ENCODE data around the gene MOGAT3.

Gene MOGAT3, protein sequence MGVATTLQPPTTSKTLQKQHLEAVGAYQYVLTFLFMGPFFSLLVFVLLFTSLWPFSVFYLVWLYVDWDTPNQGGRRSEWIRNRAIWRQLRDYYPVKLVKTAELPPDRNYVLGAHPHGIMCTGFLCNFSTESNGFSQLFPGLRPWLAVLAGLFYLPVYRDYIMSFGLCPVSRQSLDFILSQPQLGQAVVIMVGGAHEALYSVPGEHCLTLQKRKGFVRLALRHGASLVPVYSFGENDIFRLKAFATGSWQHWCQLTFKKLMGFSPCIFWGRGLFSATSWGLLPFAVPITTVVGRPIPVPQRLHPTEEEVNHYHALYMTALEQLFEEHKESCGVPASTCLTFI

DNA sequence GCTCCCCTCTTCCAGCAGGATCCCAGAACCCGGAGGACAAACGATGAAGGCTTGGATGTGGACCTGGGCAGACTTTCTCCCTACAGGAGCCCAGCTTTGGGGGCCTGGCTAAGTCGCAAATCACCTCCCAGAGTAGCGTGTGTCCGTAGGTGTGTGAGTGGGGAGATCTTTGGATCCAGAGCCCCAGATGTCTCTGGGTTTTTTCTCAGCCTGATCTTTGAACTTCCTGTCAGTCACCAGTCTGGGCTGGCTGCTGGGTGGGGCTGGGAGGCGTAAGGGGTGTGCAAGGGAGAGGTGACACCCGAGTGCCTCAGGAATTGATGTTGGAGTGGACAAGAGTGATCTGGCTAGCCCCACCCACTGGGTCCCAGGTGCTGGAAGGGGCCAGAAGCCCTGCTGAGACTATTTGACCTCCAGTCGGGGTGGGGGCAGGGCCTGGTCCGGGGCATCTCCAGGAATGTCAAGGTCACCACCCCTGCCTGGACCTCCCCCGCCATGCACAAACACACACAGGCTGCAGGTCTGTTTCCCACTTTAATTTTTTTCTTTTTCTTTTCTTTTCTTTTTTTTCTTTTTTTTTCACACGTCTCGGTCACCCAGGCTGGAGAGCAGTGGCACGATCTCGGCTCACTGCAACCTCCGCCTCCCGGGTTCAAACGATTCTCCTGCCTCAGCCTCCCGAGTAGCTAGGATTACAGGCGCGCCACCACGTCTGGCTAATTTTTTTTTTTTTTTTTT lies at the start of gene MOGAT3:
MOGAT3 (minus strand) TSS at position 175 of the 738 bp plus-strand sequence. CDS start 182 bp downstream, outside the sequence.
- DNase-seq, result no peak

- DNase-seq, result no peak
These were observed 49.5 kb upstream of the MOGAT3 start for GRCh38 chr7:101250324-101250723.

- no peak for DNase-seq
These were observed 47.4 kb upstream of the MOGAT3 start for GRCh38 chr7:101248276-101248675.

- DNase-seq, result no peak
These were observed 44.4 kb upstream of the MOGAT3 start for GRCh38 chr7:101245147-101245668.

DNA sequence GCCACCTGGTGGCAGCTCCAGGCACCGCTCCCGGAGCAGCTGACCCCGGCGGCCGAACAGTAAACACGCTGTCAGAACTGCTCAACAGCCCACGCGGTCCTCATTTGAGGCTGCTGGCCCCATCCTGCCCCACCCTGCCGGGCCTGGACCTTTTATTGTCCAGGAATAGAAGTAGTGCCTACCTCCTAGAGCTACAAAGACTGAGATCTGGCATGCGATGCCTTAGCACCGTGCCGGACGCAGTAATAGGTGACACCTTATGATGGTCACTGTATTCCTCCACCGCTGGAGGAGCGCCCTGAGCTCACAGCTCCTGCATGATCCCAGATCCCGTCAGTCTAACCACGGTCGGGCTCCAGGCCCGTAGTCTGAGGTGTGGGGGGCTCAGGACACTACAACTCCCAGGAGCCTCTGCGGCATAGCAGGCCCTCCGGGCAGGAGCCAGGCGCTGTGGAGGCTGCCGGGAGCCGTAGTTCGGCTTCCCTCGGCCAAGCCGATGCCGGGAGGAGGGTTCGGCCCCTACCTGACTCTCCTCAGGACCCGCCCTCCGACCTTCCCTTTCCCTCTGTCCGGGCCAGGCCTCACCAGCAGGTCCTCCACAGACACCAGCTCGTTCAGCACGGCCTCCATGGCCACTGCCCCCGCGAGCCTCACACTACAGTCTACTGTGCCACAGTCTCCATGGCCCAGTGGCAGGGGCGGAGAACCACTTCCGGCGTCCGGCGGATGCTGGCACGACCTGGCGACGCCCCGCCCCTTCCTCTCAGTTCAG lies 43.7 kb upstream of the MOGAT3 start, which contains the start of gene FIS1:
FIS1 (minus strand) TSS at position 707 of the 772 bp plus-strand sequence; CDS start at position 630, 77 bp downstream.
- peak; percentile 98 for DNase-seq

GRCh38 chr7:101243646-101244374 lies 43.0 kb upstream of the MOGAT3 start:
- no peak for DNase-seq

DNA sequence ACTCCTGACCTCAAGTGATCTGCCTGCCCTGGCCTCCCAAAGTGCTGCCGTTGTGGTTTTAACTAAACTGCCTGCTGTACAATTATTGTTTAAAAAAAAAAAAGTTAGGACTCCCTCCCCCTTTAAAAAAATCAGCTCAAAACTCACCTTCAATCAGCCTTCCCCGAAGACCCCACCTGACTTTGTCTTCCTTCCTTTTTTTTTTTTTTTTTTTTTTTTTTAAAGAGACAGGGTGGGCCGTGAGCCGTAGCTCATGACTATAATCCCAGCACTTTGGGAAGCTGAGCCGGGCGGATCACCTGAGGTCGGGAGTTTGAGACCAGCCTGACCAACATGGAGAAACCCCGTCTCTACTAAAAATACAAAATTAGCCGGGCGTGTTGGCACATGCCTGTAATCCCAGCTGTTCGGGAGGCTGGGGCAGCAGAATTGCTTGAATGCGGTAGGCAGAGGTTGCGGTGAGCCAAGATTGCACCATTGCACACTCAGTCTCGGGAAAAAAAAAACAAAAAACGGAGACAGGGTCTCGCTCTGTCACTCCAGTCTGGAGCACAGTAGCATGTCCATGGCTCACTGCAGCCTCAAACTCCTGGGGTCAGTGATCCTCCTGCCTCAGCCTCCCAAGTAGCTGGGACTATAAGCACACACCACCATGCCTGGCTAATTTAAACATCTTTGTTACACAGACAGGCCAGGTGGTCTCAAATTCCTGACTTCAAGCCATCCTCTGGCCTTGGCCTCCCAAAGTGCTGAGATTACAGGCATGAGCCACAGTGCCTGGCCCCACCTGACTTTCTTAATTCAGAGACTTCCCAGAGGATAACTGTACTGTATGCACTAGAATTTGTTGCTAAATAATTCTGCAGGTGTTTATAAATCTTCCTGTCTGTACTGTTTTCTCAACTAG lies 40.9 kb upstream of the MOGAT3 start:
- DNase-seq, result no peak

DNA sequence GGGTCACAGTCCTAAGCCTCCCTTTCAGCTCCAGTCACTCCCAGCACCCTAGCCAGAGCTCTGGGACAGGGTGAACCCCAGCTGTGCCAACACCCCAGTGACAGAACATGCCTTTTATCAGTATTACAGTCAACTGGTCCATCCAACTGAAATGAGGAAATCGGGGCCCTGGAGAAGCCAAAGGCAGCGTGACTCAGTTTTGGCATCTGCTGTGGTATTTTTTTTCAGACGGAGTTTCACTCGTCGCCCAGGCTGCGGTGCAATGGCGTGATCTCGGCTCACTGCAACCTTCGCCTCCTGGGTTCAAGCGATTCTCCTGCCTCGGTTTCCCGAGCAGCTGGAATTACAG lies 40.2 kb upstream of the MOGAT3 start:
- no peak for DNase-seq

- no peak for DNase-seq
These were observed 39.6 kb upstream of the MOGAT3 start for GRCh38 chr7:101240226-101241014.

DNA sequence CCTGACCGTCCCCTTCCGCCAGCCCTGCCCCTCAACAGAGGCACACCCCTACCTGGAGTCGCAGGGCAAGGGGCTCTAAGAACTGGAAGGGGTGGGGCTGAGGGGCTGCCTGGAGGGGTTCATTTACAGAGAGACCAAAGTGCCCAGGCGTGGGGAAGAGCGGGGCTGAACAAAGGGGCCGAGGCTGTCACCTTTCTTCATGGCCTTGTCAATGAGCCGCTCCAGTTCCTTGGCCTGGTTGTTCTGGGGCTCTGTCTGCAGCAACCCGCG lies 39.0 kb upstream of the MOGAT3 start:
- DNase-seq, result no peak

DNA sequence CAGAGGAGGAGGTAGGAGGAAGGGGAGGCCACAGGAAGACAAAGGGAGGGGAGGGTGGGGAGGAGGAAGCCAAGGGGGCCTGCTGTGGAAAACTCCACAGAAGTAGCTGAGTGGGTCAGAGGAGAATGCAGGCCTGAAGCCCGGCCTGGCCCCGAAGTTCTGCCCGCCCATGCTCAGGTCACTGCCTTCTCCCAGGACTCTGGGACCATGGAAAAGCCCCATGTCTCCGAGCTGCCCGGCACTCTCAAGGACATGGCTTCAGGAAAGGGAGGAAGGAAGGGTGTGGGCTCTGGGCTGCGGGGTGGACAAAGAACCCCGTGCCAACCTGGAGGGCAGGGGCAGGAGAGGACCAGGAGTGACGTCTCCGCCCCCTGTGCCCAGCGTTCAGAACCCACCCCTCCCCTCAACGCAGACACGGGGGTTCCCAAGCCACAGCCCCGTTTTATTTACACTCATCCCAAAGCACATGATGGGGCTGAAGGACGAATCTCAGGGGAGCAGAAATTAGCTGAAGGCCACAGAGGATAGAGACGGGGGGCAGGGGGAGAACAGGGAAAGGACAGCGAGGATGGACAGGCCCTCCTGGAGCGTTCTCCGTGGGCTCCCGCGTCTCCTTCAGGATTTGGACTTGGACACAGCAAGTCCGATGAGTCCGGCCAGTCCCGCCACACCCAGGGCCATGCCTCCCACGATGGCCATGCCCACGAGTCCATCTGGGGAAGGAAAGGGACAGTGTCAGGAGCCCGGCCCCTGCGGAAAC lies 38.5 kb upstream of the MOGAT3 start:
- no peak for DNase-seq

DNA sequence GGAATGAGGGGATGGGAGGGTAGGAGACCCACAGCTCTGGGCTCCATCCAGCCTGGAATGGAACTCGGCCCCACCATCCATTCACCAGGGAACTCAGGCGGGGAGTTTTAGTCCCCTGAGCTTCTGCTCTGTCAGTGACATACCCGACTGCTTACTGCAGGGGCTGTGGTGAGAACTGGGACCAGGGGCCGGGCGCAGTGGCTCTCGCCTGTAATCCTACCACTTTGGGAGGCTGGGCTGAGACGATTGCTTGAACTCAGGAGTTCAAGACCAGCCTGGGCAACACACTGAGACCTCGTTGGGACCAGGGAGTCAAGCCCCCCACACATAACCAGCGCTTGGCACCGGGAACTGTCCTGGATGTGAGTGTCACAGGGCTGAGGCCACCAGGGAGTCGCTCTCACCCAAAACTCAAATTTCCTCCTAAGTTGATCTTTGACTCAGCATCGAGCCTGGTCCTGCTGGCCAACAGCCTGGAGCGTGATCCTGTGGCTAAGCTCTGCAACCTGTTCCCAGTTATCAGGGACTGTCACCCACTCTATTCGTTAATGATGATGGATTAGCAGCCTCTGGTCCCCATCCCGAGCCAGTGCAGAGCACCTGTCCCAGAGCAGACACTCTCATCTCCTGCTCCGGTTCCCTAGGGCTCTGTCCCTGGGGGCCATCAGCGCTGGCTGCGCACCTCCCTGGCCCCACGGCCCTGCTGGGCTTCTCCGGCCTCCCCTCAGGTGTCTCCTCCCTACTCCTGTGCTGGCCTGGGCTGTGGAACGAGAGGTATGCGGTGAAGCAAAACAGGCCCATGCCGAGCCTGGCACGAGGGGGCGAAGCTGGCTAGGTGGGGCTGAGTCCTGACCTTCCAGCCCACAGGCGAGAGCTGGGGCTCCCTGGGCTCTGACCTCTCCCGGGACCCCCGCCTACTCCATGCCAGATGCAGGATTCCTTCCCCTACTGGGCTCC lies 37.7 kb upstream of the MOGAT3 start:
- no peak for DNase-seq

- DNase-seq, result peak in 1 of 2 donors; percentile 11
These were observed 36.6 kb upstream of the MOGAT3 start, which contains the start of gene CLDN15 for GRCh38 chr7:101237206-101238067. Gene CLDN15 (minus strand): TSS chr7:101237802. CDS start chr7:101237581, 221 bp downstream.

DNA sequence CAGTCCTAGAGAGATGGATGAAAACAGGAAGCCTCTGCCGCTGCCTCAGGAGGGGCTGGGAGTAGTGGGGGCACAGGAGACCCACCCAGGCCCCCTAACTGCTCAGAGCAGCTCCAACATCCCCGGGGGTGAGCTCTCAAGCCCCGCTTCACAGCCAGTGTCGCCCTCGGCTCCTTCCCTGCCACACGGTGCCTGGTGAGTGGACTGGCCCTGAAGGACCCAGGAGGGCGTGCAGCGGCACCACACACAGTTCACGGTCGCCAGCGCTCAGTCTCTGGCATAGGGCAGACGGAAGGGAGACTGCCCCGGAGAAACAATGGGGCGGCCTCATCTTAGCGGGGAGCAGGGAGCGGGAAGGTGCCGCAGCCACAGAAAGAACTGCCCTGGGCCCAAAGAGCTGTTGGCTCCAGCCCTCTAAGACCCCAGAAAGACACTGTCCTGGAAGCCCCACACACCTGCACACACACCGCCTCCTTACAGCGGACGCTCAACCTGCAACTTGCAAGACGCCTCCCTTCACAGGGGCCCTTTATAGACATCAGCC lies 35.5 kb upstream of the MOGAT3 start:
- no peak for DNase-seq

DNA sequence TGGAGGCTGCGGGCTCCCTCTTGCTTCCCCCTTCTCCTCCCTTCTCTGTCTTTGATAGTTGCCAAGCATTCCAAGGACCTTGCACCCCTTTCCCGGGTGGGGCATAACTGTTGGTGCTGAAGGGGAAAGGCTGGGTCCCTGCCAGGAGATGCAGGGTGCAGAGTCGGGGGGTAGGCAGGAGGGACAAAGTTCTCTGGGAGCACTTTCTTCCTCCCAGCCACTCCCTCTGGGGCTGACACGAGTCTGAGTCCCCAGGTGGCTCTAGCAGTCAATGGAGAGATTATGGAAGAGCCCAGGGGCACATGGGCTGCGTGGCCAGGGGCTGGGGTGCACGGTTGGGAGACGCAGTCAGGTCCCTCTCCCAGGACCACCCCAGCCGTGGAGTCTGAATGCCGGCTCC lies 34.7 kb upstream of the MOGAT3 start:
- DNase-seq, result no peak

DNA sequence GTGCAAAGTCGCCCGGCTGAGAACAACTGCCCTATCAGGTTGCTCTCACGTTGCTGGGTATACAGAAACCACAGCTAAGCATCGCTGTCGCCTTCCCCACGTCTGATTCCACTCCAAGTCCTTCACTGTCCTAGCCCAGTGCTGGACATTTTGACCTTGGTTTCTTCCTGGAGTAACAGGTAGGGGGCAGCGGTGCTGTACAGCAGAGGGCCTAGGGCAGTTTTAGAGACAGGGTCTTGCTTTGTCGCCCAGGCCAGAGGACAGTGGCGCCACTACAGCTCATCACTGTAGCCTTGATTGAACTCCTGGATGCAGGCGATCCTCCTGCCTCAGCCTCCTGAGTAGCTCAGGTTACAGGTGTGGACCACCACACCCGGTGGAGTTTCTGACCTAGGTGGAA lies 34.2 kb upstream of the MOGAT3 start:
- no peak for DNase-seq

DNA sequence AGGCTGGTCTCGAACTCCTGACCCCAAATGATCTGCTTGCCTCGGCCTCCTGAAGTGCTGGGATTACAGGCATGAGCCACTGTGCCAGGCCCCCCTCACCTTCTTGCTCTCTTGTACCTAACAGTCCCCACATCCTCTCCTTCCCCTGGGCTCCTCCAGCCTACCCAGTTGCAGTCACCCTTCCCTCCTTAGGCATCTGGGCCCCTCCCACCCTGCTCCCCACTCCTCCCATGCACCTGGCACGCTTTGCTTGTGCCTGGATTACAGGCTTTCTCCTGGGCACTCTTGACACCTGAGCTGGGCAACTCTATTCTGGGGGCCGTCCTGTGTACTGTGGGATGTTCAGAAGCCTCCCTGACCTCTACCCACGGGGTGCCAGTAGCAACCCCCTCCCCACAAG lies 33.8 kb upstream of the MOGAT3 start:
- no peak for DNase-seq

All from hippocampal formation (tissue), 2 donors.